Prostate gland (tissue), 2 donors: ENCODE measurements around the gene ASB9.

Experiments
- CTCF ChIP-seq, 4 experiments: fragments of 200-600 bp in 2 of 4; fragments of 450-650 bp in 2 of 4; sonication (generic) in 2 of 4; IDR thresholded peaks; 1 replicate in 3 of 4; 2 replicates in 1 of 4; pipeline ENCODE4 v1.5.1; 2016 to 2019; ENCODE audit warnings: antibody characterized with exemption in 4 of 4, mild to moderate bottlenecking in 2 of 4, moderate library complexity in 2 of 4
- POLR2A ChIP-seq: fragments of 450-650 bp; IDR thresholded peaks from one replicate; pipeline ENCODE4 v1.6.1; 2016; ENCODE audit warnings: antibody characterized with exemption, mild to moderate bottlenecking

GRCh38 chrX:15244421-15244820 lies 25.5 kb downstream of the ASB9 start:
- TF ChIP-seq POLR2A (no peak), CTCF (IDR thresholded peaks at IDR 0.05) (no peak)
